Measurements from ENCODE around the gene CRIP2. TPM values are rescaled to one million over a fixed set of nuclear protein-coding genes. Genes with fewer than 3 reads are reported as not detected.

The CRIP2 gene
- total RNA-seq, 4 donors from 2014 or later, result 103 to 203 (median 141) TPM

DNA sequence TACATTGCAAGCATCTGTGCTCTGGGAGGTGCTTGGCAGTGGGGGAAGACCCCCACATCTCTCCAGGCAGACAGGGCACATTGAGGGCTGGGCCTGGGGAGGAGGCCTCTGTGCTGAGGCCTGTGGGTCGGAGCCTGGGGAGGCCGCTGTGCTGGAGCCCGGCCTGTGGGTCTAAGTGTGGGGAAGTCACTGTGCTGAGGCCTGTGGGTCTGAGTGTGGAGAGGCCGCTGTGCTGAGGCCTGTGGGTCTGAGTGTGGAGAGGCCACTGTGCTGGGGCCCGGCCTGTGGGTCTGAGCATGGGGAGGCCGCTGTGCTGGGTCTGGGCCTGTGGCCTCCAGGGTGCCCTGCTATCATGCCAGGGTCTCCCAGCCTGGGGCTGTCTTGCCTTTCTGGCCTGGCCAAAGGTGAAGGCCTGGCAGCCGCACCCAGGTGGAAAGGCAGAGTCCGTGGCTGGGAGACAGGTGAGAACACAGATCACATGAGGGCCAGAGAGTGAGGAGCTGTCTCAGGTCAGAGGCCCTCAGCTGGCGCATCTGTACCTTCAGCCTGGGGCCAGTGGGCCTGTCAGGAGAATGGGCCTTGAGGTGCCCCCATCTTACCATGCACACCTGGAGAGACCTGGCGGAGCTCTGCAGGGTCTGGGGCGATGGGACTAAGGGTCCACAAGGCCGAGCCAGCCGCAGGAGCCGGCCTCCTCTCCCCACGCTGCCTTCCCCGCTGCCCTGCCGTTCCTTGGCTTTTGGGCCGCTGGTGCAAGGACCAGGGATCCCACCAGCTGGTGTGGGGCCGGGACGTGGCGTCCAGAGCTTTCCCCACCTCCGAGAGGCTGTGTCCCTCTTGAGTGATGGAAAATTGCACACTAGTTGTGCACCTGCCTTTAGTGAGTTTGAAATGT is 18.6 kb upstream of the CRIP2 start:
- DNase-seq (ENCODE audit: low spot score in 2 of 2), result no peak
- 90 to 91% methylated on average over 20 to 22 of the region's 22 CpGs for WGBS, 2 donors
- H3K4me3 ChIP-seq (ENCODE audit: low read depth, poor library complexity, severe bottlenecking), result no peak overlapping the region
- no peak for TF ChIP-seq POLR2A (IDR thresholded peaks at IDR 0.05)
- TF ChIP-seq, protein P1, sequence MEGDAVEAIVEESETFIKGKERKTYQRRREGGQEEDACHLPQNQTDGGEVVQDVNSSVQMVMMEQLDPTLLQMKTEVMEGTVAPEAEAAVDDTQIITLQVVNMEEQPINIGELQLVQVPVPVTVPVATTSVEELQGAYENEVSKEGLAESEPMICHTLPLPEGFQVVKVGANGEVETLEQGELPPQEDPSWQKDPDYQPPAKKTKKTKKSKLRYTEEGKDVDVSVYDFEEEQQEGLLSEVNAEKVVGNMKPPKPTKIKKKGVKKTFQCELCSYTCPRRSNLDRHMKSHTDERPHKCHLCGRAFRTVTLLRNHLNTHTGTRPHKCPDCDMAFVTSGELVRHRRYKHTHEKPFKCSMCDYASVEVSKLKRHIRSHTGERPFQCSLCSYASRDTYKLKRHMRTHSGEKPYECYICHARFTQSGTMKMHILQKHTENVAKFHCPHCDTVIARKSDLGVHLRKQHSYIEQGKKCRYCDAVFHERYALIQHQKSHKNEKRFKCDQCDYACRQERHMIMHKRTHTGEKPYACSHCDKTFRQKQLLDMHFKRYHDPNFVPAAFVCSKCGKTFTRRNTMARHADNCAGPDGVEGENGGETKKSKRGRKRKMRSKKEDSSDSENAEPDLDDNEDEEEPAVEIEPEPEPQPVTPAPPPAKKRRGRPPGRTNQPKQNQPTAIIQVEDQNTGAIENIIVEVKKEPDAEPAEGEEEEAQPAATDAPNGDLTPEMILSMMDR (IDR thresholded peaks at IDR 0.05), result no peak
- intact Hi-C loops (cut with DNase I; ENCODE audit: low total_unique reads), result no loop called here

DNA sequence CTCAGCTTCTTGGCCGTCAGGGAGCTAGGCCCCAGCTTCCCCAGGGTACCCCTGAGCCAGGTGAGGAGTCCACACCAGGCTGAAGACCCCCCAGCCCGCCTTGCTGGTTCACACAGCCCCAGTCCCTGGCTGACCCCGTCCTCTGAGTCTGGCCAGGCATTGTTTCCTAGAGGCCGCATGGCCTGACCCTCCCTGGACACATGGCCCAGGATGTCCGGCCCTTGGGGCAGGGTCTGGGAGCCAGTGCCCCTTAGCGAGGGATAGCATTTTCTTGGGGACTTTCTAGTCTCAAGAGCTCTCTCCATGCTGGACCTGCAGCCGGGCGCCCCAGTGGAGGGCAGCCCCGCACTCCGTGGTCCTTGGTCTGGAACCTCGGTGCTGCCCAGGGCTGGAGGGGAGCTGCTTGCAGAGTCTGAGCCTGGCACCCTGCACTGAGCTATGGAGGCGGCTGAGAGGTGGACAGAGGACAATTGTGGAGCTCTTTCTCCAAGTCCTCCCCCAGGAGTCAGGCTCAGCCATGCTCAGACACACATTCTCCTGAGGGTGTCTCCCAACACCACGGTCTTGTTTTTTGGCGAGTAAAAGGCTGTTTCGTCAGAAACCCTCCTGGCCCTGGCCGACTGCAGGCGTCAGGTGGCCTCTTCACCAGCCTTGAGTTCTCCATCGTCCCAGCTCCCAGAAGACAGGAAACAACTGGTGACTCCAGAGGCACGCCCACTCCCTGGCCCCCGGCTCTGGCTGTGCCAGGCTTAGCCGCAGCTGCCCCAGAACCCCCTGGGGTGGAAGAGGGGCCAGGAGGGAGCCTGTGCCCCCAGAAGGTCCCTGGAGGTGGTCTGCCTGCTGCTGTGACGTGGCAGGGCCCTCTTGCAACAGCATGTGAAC is 17.6 kb upstream of the CRIP2 start:
- intact Hi-C loops (cut with DNase I; ENCODE audit: low total_unique reads), result no loop called here
- 85 to 86% methylated on average over 19 to 22 of the region's 22 CpGs for WGBS, 2 donors
- no peak for DNase-seq (ENCODE audit: low spot score in 2 of 2)
- TF ChIP-seq, protein P1 (IDR thresholded peaks at IDR 0.05), result no peak
- TF ChIP-seq POLR2A (IDR thresholded peaks at IDR 0.05), result no peak
- no peak overlapping the region for H3K4me3 ChIP-seq (ENCODE audit: low read depth, poor library complexity, severe bottlenecking)

DNA sequence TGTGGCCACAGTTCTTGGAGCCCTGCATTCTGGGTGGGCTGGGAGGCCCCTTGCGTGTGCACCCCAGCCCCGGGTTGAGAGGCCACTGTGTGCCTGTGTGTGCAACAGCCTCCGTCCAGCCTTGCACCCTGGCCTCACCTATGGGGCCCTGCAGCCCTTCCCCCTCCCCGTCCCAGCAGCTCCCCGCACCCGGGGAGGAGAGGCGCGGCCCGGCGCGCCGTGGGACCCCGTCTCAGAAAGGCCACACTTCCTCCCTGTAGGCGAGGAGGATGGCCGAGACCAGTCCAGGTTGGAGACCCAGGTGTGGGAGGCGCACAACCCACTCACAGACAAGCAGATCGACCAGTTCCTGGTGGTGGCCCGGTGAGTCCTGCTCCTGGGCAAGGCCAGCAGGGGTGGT is 16.6 kb upstream of the CRIP2 start:
- WGBS, 2 donors, result 85 to 91% methylated on average over 9 to 17 of the region's 18 CpGs
- intact Hi-C loops (cut with DNase I; ENCODE audit: low total_unique reads), result no loop called here
- TF ChIP-seq, protein P1 (IDR thresholded peaks at IDR 0.05), result no peak
- no peak for TF ChIP-seq POLR2A (IDR thresholded peaks at IDR 0.05)
- no peak overlapping the region for H3K4me3 ChIP-seq (ENCODE audit: low read depth, poor library complexity, severe bottlenecking)
- DNase-seq (ENCODE audit: low spot score in 2 of 2), result no peak

DNA sequence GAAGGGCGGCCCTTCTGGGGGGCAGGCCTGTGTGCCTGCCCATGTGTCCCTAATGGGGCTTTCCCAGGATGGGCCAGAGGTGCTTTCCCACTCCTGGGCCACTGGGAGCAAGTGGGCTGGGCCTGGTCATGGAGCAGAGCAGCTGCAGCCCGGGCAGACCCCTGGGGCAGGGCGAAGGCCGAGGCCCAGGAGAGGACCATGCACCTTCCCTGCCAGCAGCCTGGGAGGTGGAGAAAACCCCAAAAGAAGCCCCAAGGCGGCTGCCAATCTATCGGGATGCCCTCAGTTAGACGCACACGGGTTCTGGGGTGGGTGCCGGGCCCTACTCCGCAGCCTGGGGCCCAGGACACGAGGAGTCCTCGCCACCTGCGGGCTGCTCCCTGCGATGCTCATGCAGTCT is 16.1 kb upstream of the CRIP2 start:
- no peak overlapping the region for H3K4me3 ChIP-seq (ENCODE audit: low read depth, poor library complexity, severe bottlenecking)
- TF ChIP-seq, protein P1 (IDR thresholded peaks at IDR 0.05), result no peak
- TF ChIP-seq POLR2A (IDR thresholded peaks at IDR 0.05), result no peak
- no peak for DNase-seq (ENCODE audit: low spot score in 2 of 2)
- WGBS, 2 donors, result no CpG with 5 or more reads among the region's 14 CpGs
- intact Hi-C loops (cut with DNase I; ENCODE audit: low total_unique reads), result no loop called here

DNA sequence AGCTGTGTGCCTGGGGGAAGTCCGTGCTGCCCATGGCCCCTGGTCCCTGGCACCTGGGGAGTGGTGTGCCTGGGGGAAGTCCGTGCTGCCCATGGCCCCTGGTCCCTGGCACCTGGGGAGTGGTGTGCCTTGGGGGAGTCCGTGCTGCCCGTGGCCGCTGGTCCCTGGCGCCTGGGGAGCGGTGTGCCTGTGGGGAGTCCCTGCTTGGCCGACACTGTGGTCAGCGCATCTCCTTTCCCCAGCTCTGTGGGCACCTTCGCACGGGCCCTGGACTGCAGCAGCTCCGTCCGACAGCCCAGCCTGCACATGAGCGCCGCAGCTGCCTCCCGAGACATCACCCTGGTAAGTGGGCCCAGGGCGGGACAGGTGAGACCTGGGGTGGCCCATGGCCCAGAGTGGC is 14.5 kb upstream of the CRIP2 start:
- WGBS, 2 donors, result 88 to 95% methylated on average over 3 to 9 of the region's 17 CpGs
- intact Hi-C loops (cut with DNase I; ENCODE audit: low total_unique reads), result no loop called here
- no peak for DNase-seq (ENCODE audit: low spot score in 2 of 2)
- TF ChIP-seq, protein P1 (IDR thresholded peaks at IDR 0.05), result no peak
- TF ChIP-seq POLR2A (IDR thresholded peaks at IDR 0.05), result no peak
- H3K4me3 ChIP-seq (ENCODE audit: low read depth, poor library complexity, severe bottlenecking), result no peak overlapping the region
